K562 (cell line): ENCODE results near the gene ELF3. TPM values are rescaled to one million over a fixed set of nuclear protein-coding genes. Genes with fewer than 3 reads are reported as not detected.

Experiments used
- ATAC-seq: fragments of 200-7000 bp; cut with Tn5 transposase; 3 replicates; pipeline ENCODE4 v1.9.1; 2020; ENCODE audit warnings: moderate library complexity
- BruUV-seq: library from RNA; stranded (reverse); fragments of 400-500 nt; replicated peaks from 2 replicates; lab custom pipeline; 2021; lab: Mats Ljungman, UMichigan
- CTCF ChIA-PET: fragments of 300-600 bp; formaldehyde crosslinking; extraction: SDS; loops from one replicate; lab custom pipeline; 2021; ENCODE audit warnings: low intra/inter-chr PET ratio; lab: Yijun Ruan, JAX
- POLR2A ChIA-PET: fragments of 300-600, 350-650 bp; sonication (Branson Sonifier 250); formaldehyde crosslinking; extraction: SDS; loops from one replicate; lab custom pipeline; 2021; ENCODE audit warnings: antibody characterized with exemption, inconsistent platforms; lab: Yijun Ruan, JAX
- DNase-seq, 4 experiments: peaks; one replicate each; pipeline versions ENCODE4 v3.0.0 to v3.0.0-alpha.2; 2011 to 2018; ENCODE audit warnings: low spot score in 3 of 4, mixed read lengths in 3 of 4; ENCODE audit errors: extremely low read depth in 1 of 4
- FAIRE-seq: peaks from 2 replicates; lab custom pipeline; 2011; peaks lifted over from hg19 to GRCh38; lab: Jason Lieb, UNC
- H2AFZ ChIP-seq: 2 replicates; pipeline ENCODE4 v1.6.0; 2011; ENCODE audit warnings: low read depth, low read length, control low read depth, inconsistent platforms
- H3K27ac ChIP-seq: fragments of 200-600 bp; 3 replicates; pipeline ENCODE4 v1.8.0; 2011; ENCODE audit warnings: low read depth, mild to moderate bottlenecking, control low read depth, inconsistent platforms, low read length, moderate library complexity, mixed read lengths; ENCODE audit errors: extremely low read depth
- H3K27me3 ChIP-seq, 2 experiments: fragments of 300-600 bp in 1 of 2; 2 replicates in 1 of 2; 3 replicates in 1 of 2; pipeline versions ENCODE4 v1.6.0 to v1.8.0; 2011; ENCODE audit warnings: inconsistent platforms in 2 of 2, low read length in 2 of 2, mild to moderate bottlenecking in 1 of 2, mixed read lengths in 1 of 2, moderate library complexity in 1 of 2; ENCODE audit not compliant: control insufficient read depth in 2 of 2, insufficient read depth in 2 of 2
- H3K36me3 ChIP-seq: fragments of 300-600 bp; 3 replicates; pipeline ENCODE4 v1.8.0; 2011; ENCODE audit warnings: mild to moderate bottlenecking, low read length, inconsistent platforms; ENCODE audit not compliant: control insufficient read depth, insufficient read depth
- H3K4me1 ChIP-seq, 2 experiments: fragments of 200-600 bp in 1 of 2; replicated peaks in 1 of 2; 2 replicates in 1 of 2; 3 replicates in 1 of 2; pipeline versions ENCODE4 v1.5.1 to v1.8.0; 2011; ENCODE audit warnings: inconsistent platforms in 2 of 2, low read length in 2 of 2, mild to moderate bottlenecking in 1 of 2, mixed read lengths in 1 of 2, moderate library complexity in 1 of 2; ENCODE audit not compliant: control insufficient read depth in 2 of 2, insufficient read depth in 2 of 2
- H3K4me2 ChIP-seq: 2 replicates; pipeline ENCODE4 v1.6.1; 2011; ENCODE audit warnings: low read length, control low read depth, inconsistent platforms, mixed read lengths; ENCODE audit not compliant: insufficient read depth
- H3K4me3 ChIP-seq: fragments of 200-600 bp; sonication (generic), shearing (Covaris generic); 2 replicates; pipeline ENCODE4 v1.5.1; 2016; ENCODE audit warnings: control low read depth, inconsistent platforms
- H3K79me2 ChIP-seq: fragments of 200-600 bp; 3 replicates; pipeline ENCODE4 v1.8.0; 2011; ENCODE audit warnings: low read length, inconsistent platforms; ENCODE audit not compliant: control insufficient read depth, insufficient read depth
- H3K9ac ChIP-seq, 2 experiments: 2 replicates each; pipeline versions ENCODE4 v1.6.0 to v1.6.1; 2011; ENCODE audit warnings: low read depth in 2 of 2, low read length in 2 of 2, control low read depth in 1 of 2, inconsistent platforms in 1 of 2, mild to moderate bottlenecking in 1 of 2, mixed read lengths in 1 of 2; ENCODE audit not compliant: insufficient read depth in 1 of 2
- H3K9me1 ChIP-seq: one replicate; pipeline ENCODE4 v1.6.0; 2011; ENCODE audit warnings: inconsistent platforms, mild to moderate bottlenecking, low read length, moderate library complexity; ENCODE audit not compliant: control insufficient read depth, insufficient read depth
- H3K9me3 ChIP-seq: replicated peaks from 2 replicates; pipeline ENCODE4 v1.5.1; 2011; ENCODE audit warnings: low read depth, low read length, inconsistent platforms; ENCODE audit not compliant: control insufficient read depth, insufficient read depth
- H4K20me1 ChIP-seq: replicated peaks from 2 replicates; pipeline ENCODE4 v1.6.1; 2011; ENCODE audit warnings: low read length, inconsistent platforms, mixed read lengths; ENCODE audit not compliant: control insufficient read depth, insufficient read depth
- ESRRB ChIP-seq: fragments of 250-450 bp; sonication (Bioruptor Pico); IDR thresholded peaks from 2 replicates; pipeline ENCODE4 v1.5.0; 2020; ENCODE audit warnings: mild to moderate bottlenecking, moderate library complexity, borderline replicate concordance
- ILF3 ChIP-seq: fragments of 450-650 bp; IDR thresholded peaks from 2 replicates; pipeline ENCODE4 v1.6.1; 2018; ENCODE audit warnings: antibody characterized with exemption, mild to moderate bottlenecking, moderate library complexity, borderline replicate concordance
- PREB ChIP-seq: sonication (generic); formaldehyde crosslinking; IDR thresholded peaks from 2 replicates; pipeline ENCODE4 v1.8.1; 2023; ENCODE audit warnings: mild to moderate bottlenecking, missing genetic modification reagents
- RBFOX2 ChIP-seq: fragments of 200-400 bp; formaldehyde crosslinking; IDR thresholded peaks from 2 replicates; pipeline ENCODE4 v1.6.1; 2017; ENCODE audit warnings: low read depth, mild to moderate bottlenecking, low read length, moderate library complexity
- WGBS: fragments of 100-300 bp; shearing (Covaris generic); methylation state at CpG from one replicate; pipeline ENCODE4 v1.1.6; 2016; ENCODE audit warnings: low coverage, mixed read lengths; ENCODE audit not compliant: insufficient coverage; ENCODE audit errors: missing lambda C conversion rate; 5-methylcytosine and 5-hydroxymethylcytosine counted together
- in situ Hi-C: fragments of 300-500 bp; cut with MboI; formaldehyde crosslinking; loops from 4 replicates; pipeline ENCODE4 v1.15.0; 2018; ENCODE audit warnings: inconsistent platforms, mixed read lengths
- intact Hi-C: fragments of 100-400 bp; cut with micrococcal nuclease; formaldehyde crosslinking; loops from 2 replicates; pipeline ENCODE4 v1.14.2; 2022
- polyA plus RNA-seq, 8 experiments: library from polyadenylated mRNA; depleted of rRNA in 4 of 8; stranded (reverse) in 5 of 8; unstranded in 3 of 8; fragments of >200 nt; fragmentation: Nextera tagmentation in 2 of 8; fragmentation: Illumina TruSeq in 1 of 8; extraction: Ambion mirVana in 2 of 8; extraction: Trizol in 1 of 8; gene quantifications; 2 replicates each; pipeline versions ENCODE4 v1.2.1 to v1.2.3, GENCODE V29; 2011 to 2014; ENCODE audit warnings: inconsistent platforms in 1 of 8, missing spikeins in 1 of 8
- total RNA-seq, 7 experiments: library from RNA; depleted of rRNA in 6 of 7; stranded (reverse); fragments of >200 nt in 6 of 7; fragmentation: Illumina TruSeq in 2 of 7; extraction: Trizol in 2 of 7; gene quantifications; 2 replicates each; pipeline versions ENCODE4 v1.2.1 to v1.2.3, GENCODE V29; 2011 to 2021; ENCODE audit warnings: low replicate concordance in 1 of 7

ELF3 gene
- total and polyA plus RNA-seq, 9 of the 15 experiments (the other 6 are each of a cell fraction or from before 2014, with no cell fraction given), result 0.03 to 1.2 (median 0.07) TPM; not detected in 4

- no peak for ATAC-seq
- H4K20me1 ChIP-seq, result no peaks in the 10 kb centered on the region; the same call in 1 of the 2 replicates
- no peak for DNase-seq
- H3K9ac ChIP-seq, result no peak overlapping the region
- H3K27ac ChIP-seq, result no peak overlapping the region
- CTCF ChIA-PET, result interaction anchor here (1.0 to 1.1 kb wide), 2 partner anchors 72 to 433 kb away, joined by 3 to 4 read pairs; no protein-coding TSS in a partner anchor
- no peaks in the 10 kb centered on the region for H3K9me3 ChIP-seq
- H3K27me3 ChIP-seq, result no peaks in the 10 kb centered on the region
- intact Hi-C loops (no loop called here), in situ Hi-C loops (no loop called here)
- no peak for FAIRE-seq
- H2AFZ ChIP-seq, result no peak overlapping the region
- BruUV-seq, result no TSS peak
- H3K4me1 ChIP-seq, result no peaks in the 10 kb centered on the region; a peak in 1 of 5 replicates
- H3K4me2 ChIP-seq, result no peak overlapping the region
- peaks cover 90% of the 10 kb centered on the region for H3K36me3 ChIP-seq
- no peaks in the 10 kb centered on the region for H3K9me1 ChIP-seq
- peaks cover 50% of the 10 kb centered on the region for H3K79me2 ChIP-seq
- POLR2A ChIA-PET, result interaction anchor here (0.5 to 6.2 kb wide), 17 partner anchors 8 to 179 kb away, joined by 3 to 54 read pairs (median 4); partner anchors contain the start of genes LMOD1, RNPEP and TIMM17A
- TF ChIP-seq RBFOX2, result peak; percentile 43; the same call in 1 of the 2 replicates
- TF ChIP-seq ESRRB (CRISPR knock-in tag), result no peak
- TF ChIP-seq PREB (CRISPR knock-in tag), result no peak
- 0 out of 2 replicates have a peak, but pooled peaks have one; percentile 8 for TF ChIP-seq ILF3
- H3K4me3 ChIP-seq, result no peak overlapping the region
- 89% methylated on average over 1 of the region's 1 CpG for WGBS
Measured at GRCh38 chr1:201964261-201964660, 46.1 kb upstream of the ELF3 start.
